Tibial nerve (tissue), 4 donors: ENCODE measurements around the gene ATP1A2.

Experiments used
- CTCF ChIP-seq, 5 experiments: fragments of 200-600 bp in 3 of 5; fragments of 450-650 bp in 2 of 5; sonication (generic) in 3 of 5; IDR thresholded peaks; one replicate each; pipeline ENCODE4 v1.5.1; 2016 to 2019; ENCODE audit warnings: antibody characterized with exemption in 5 of 5, mild to moderate bottlenecking in 3 of 5, moderate library complexity in 2 of 5
- EP300 ChIP-seq, 2 donors: sonication (generic); formaldehyde crosslinking; IDR thresholded peaks; one replicate each; pipeline ENCODE4 v1.6.1; 2017; ENCODE audit warnings: antibody characterized with exemption in 2 of 2, mild to moderate bottlenecking in 1 of 2

- TF ChIP-seq CTCF (IDR thresholded peaks at IDR 0.05): no peak
- no peak for TF ChIP-seq EP300 (IDR thresholded peaks at IDR 0.05)
Measured at GRCh38 chr1:160186729-160187128, 71.2 kb downstream of the ATP1A2 start.
